ENCODE data around the gene ARID1B.

Gene ARID1B

GRCh38 chr6:156877126-156877863, 100.1 kb downstream of the ARID1B start:
- DNase-seq (ENCODE audit: low read depth) = no peak
- TF ChIP-seq CTCF (conservative IDR thresholded peaks at IDR 0.05; ENCODE audit: low read depth, low read length) = no peak
- H3K4me3 ChIP-seq (ENCODE audit: low read depth, low read length) = no peak overlapping the region

- no peak for DNase-seq (ENCODE audit: low read depth)
- no peak overlapping the region for H3K4me3 ChIP-seq (ENCODE audit: low read depth, low read length)
- no peak for TF ChIP-seq CTCF (conservative IDR thresholded peaks at IDR 0.05; ENCODE audit: low read depth, low read length)
Measured at GRCh38 chr6:156878681-156879080, 101.5 kb downstream of the ARID1B start.

- DNase-seq (ENCODE audit: low read depth) = no peak
- H3K4me3 ChIP-seq (ENCODE audit: low read depth, low read length) = no peak overlapping the region
- TF ChIP-seq CTCF (conservative IDR thresholded peaks at IDR 0.05; ENCODE audit: low read depth, low read length) = no peak
Measured at GRCh38 chr6:156879186-156879585, 102.0 kb downstream of the ARID1B start.

GRCh38 chr6:156879591-156879990, 102.4 kb downstream of the ARID1B start:
- DNase-seq (ENCODE audit: low read depth) = no peak
- no peak overlapping the region for H3K4me3 ChIP-seq (ENCODE audit: low read depth, low read length)
- no peak for TF ChIP-seq CTCF (conservative IDR thresholded peaks at IDR 0.05; ENCODE audit: low read depth, low read length)

GRCh38 chr6:156880913-156881312, 103.7 kb downstream of the ARID1B start:
- H3K4me3 ChIP-seq (ENCODE audit: low read depth, low read length) = no peak overlapping the region
- DNase-seq (ENCODE audit: low read depth) = no peak
- TF ChIP-seq CTCF (conservative IDR thresholded peaks at IDR 0.05; ENCODE audit: low read depth, low read length) = no peak

- H3K4me3 ChIP-seq (ENCODE audit: low read depth, low read length) = no peak overlapping the region
- no peak for DNase-seq (ENCODE audit: low read depth)
- no peak for TF ChIP-seq CTCF (conservative IDR thresholded peaks at IDR 0.05; ENCODE audit: low read depth, low read length)
Measured at GRCh38 chr6:156881687-156882629, 104.8 kb downstream of the ARID1B start.

All from choroid plexus epithelial cell (primary cell).